ENCODE measurements around the gene INSR. TPM values are rescaled to one million over a fixed set of nuclear protein-coding genes. Genes with fewer than 3 reads are reported as not detected.

INSR gene
- total RNA-seq, 1 experiment from 2014 or later, result 8.4 TPM

DNA sequence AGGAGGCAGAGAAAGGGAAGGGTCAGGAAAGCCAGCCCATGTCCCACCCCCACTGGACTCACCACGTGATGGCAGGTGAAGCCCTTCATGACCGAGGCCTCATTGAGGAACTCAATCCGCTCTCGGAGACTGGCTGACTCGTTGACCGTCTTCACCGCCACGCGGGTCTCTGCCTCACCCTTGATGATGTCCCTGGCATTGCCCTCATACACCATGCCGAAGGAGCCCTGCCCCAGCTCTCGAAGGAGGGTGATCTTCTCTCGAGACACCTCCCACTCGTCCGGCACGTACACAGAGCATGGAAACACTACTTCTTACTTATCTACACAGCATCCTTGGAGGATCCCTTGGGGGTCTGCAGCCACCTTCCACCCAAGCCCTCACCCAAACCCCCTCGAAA lies 169.0 kb downstream of the INSR start:
- no peak for DNase-seq
- Mint-ChIP-seq H3K27me3 (ENCODE audit: unreplicated experiment) (no peaks in the 10 kb centered on the region), H3K4me1 (ENCODE audit: low read depth, unreplicated experiment) (no peaks in the 10 kb centered on the region), H3K4me3 (ENCODE audit: low read depth, unreplicated experiment) (no peak overlapping the region), H3K27ac (ENCODE audit: unreplicated experiment) (no peak overlapping the region), H3K9me3 (ENCODE audit: low read depth, unreplicated experiment) (peaks cover 5% of the 10 kb centered on the region), H3K36me3 (ENCODE audit: insufficient read depth, unreplicated experiment) (peaks cover 4% of the 10 kb centered on the region)
- CTCF ChIA-PET, result no interaction called here
- intact Hi-C loops (cut with micrococcal nuclease; ENCODE audit: unreplicated experiment), result no loop called here
- TF ChIP-seq, protein P1, sequence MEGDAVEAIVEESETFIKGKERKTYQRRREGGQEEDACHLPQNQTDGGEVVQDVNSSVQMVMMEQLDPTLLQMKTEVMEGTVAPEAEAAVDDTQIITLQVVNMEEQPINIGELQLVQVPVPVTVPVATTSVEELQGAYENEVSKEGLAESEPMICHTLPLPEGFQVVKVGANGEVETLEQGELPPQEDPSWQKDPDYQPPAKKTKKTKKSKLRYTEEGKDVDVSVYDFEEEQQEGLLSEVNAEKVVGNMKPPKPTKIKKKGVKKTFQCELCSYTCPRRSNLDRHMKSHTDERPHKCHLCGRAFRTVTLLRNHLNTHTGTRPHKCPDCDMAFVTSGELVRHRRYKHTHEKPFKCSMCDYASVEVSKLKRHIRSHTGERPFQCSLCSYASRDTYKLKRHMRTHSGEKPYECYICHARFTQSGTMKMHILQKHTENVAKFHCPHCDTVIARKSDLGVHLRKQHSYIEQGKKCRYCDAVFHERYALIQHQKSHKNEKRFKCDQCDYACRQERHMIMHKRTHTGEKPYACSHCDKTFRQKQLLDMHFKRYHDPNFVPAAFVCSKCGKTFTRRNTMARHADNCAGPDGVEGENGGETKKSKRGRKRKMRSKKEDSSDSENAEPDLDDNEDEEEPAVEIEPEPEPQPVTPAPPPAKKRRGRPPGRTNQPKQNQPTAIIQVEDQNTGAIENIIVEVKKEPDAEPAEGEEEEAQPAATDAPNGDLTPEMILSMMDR (IDR thresholded peaks at IDR 0.05; ENCODE audit: unreplicated experiment), result no peak
- no TSS peak for BruUV-seq (replicated peaks)

DNA sequence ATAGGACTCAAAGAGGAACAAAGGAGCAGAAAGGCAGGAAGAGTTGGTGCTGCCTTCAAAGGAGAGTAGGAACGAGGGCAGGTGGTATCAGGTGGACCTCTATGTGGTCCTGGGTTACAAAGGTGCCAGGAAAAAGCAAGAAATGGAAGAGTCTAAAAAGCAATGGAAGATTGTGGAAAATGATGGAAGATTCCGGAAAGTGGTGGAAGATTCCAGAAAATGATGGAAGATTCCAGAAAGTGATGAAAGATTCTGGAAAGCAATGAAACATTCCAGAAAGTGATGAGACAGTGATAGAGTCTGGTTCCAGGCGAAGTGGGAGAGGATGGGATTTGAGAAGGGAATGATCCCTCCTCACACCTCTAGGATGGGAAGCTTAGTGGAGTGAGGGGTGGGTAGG lies 169.4 kb downstream of the INSR start:
- CTCF ChIA-PET, result no interaction called here
- Mint-ChIP-seq H3K9me3 (ENCODE audit: low read depth, unreplicated experiment) (peaks cover 5% of the 10 kb centered on the region), H3K27ac (ENCODE audit: unreplicated experiment) (no peak overlapping the region), H3K4me1 (ENCODE audit: low read depth, unreplicated experiment) (no peaks in the 10 kb centered on the region), H3K27me3 (ENCODE audit: unreplicated experiment) (no peaks in the 10 kb centered on the region), H3K4me3 (ENCODE audit: low read depth, unreplicated experiment) (no peak overlapping the region), H3K36me3 (ENCODE audit: insufficient read depth, unreplicated experiment) (peaks cover 4% of the 10 kb centered on the region)
- TF ChIP-seq, protein P1 (IDR thresholded peaks at IDR 0.05; ENCODE audit: unreplicated experiment), result no peak
- no TSS peak for BruUV-seq (replicated peaks)
- intact Hi-C loops (cut with micrococcal nuclease; ENCODE audit: unreplicated experiment), result no loop called here
- no peak for DNase-seq

DNA sequence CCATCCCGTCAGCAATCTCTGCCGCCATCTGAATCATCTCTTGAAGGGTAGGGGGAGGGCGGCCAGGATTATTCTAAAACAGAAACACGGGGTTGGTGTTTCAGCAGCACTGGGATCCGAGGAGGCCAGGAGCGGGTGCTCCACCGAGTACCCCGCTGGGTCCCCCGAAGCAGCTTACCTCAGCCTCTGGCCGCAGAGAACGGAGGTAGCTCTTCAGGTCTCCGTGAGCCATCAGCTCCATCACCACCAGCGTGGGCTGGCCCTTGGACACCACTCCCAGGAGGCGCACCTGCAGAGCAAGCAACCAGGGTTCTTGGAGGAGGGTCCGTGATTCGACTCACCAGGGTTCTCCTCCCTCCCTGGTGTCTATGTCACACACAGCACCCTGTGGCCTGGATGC lies 171.5 kb downstream of the INSR start:
- DNase-seq, result no peak
- no TSS peak for BruUV-seq (replicated peaks)
- intact Hi-C loops (cut with micrococcal nuclease; ENCODE audit: unreplicated experiment), result no loop called here
- TF ChIP-seq, protein P1 (IDR thresholded peaks at IDR 0.05; ENCODE audit: unreplicated experiment), result no peak
- CTCF ChIA-PET, result no interaction called here
- H3K27ac Mint-ChIP-seq (ENCODE audit: unreplicated experiment), result no peak overlapping the region
- H3K27me3 Mint-ChIP-seq (ENCODE audit: unreplicated experiment), result no peaks in the 10 kb centered on the region
- no peak overlapping the region for H3K4me3 Mint-ChIP-seq (ENCODE audit: low read depth, unreplicated experiment)
- H3K9me3 Mint-ChIP-seq (ENCODE audit: low read depth, unreplicated experiment), result peaks cover 5% of the 10 kb centered on the region
- peaks cover 4% of the 10 kb centered on the region for H3K36me3 Mint-ChIP-seq (ENCODE audit: insufficient read depth, unreplicated experiment)
- no peaks in the 10 kb centered on the region for H3K4me1 Mint-ChIP-seq (ENCODE audit: low read depth, unreplicated experiment)

DNA sequence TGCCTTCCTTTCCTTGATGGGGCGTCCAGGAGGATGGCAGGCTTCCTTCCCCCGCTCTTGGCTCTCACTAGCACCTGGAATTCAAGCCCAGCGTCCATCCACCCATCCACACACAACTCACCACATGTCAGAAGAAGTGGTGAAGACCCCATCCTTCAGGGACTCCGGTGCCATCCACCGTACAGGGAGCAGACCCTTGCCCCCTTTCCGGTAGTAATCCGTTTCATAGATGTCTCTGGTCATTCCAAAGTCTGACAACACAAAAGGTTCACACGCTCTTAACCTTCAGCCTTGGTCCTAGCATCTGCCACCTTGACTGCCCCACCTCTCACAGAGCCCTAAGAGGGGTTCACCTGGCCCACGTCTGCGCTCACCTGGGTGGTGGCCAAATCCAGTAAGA lies 173.7 kb downstream of the INSR start:
- intact Hi-C loops (cut with micrococcal nuclease; ENCODE audit: unreplicated experiment), result no loop called here
- Mint-ChIP-seq H3K9me3 (ENCODE audit: low read depth, unreplicated experiment) (peaks cover 4% of the 10 kb centered on the region), H3K36me3 (ENCODE audit: insufficient read depth, unreplicated experiment) (peaks cover 4% of the 10 kb centered on the region), H3K27ac (ENCODE audit: unreplicated experiment) (no peak overlapping the region), H3K4me3 (ENCODE audit: low read depth, unreplicated experiment) (no peak overlapping the region), H3K4me1 (ENCODE audit: low read depth, unreplicated experiment) (no peaks in the 10 kb centered on the region), H3K27me3 (ENCODE audit: unreplicated experiment) (no peaks in the 10 kb centered on the region)
- CTCF ChIA-PET, result interaction anchor here (0.6 kb wide), 1 partner anchor 26 kb away, joined by 3 read pairs; no protein-coding TSS in a partner anchor
- TF ChIP-seq, protein P1 (IDR thresholded peaks at IDR 0.05; ENCODE audit: unreplicated experiment), result no peak
- DNase-seq, result no peak
- no TSS peak for BruUV-seq (replicated peaks)
